Left ventricle myocardium inferior (tissue), 1 donor: ENCODE results near the gene SYTL5. TPM values are rescaled to one million over a fixed set of nuclear protein-coding genes. Genes with fewer than 3 reads are reported as not detected.

Experiments
- DNase-seq: peaks from one replicate; pipeline ENCODE4 v3.0.0-alpha.2; 2020
- H3K27ac ChIP-seq: fragments of 200-600 bp; replicated peaks from 2 replicates; pipeline ENCODE4 v1.8.0; 2021
- H3K27me3 ChIP-seq: fragments of 200-600 bp; 2 replicates; pipeline ENCODE4 v1.8.0; 2021; ENCODE audit warnings: low read depth
- H3K36me3 ChIP-seq: fragments of 200-600 bp; 2 replicates; pipeline ENCODE4 v1.8.0; 2021
- H3K4me1 ChIP-seq: fragments of 200-600 bp; 2 replicates; pipeline ENCODE4 v1.8.0; 2021
- H3K4me3 ChIP-seq: fragments of 200-600 bp; 2 replicates; pipeline ENCODE4 v1.8.0; 2021; ENCODE audit warnings: mild to moderate bottlenecking, moderate library complexity
- H3K9me3 ChIP-seq: fragments of 200-600 bp; replicated peaks from 2 replicates; pipeline ENCODE4 v1.8.0; 2021
- CTCF ChIP-seq: fragments of 200-600 bp; IDR thresholded peaks from 2 replicates; pipeline ENCODE4 v1.8.0; 2021; ENCODE audit warnings: antibody characterized with exemption, mild to moderate bottlenecking, borderline replicate concordance
- intact Hi-C: fragments of 100-400 bp; cut with micrococcal nuclease; formaldehyde crosslinking; loops from one replicate; pipeline ENCODE4 v1.11.0; 2022
- total RNA-seq: library from RNA; stranded (reverse); fragmentation: NEBNext Ultra II Directional; extraction: Animal tissue kit (Norgen Biotek cat#: 25700); gene quantifications from one replicate; pipeline ENCODE4 v1.2.1, GENCODE V29; 2021
- donor health status: DM: no; HTN: yes; CAD: no; lungs with severe emphysema.

The SYTL5 gene
- total RNA-seq, 1 donor from 2014 or later: 0.41 TPM

GRCh38 chrX:38048886-38049285 is 42.5 kb downstream of the SYTL5 start:
- no peaks in the 10 kb centered on the region for H3K36me3 ChIP-seq
- no peak overlapping the region for H3K4me3 ChIP-seq
- no peak for DNase-seq
- no peak overlapping the region for H3K27ac ChIP-seq
- H3K9me3 ChIP-seq: no peaks in the 10 kb centered on the region
- H3K4me1 ChIP-seq: no peaks in the 10 kb centered on the region
- H3K27me3 ChIP-seq: no peaks in the 10 kb centered on the region
- TF ChIP-seq CTCF: no peak
- intact Hi-C loops: no loop called here

GRCh38 chrX:38050806-38051205 is 44.5 kb downstream of the SYTL5 start:
- TF ChIP-seq CTCF: no peak

GRCh38 chrX:38052096-38052495 is 45.7 kb downstream of the SYTL5 start:
- Histone ChIP-seq H3K27ac (no peak overlapping the region), H3K9me3 (no peaks in the 10 kb centered on the region), H3K4me1 (no peaks in the 10 kb centered on the region), H3K27me3 (no peaks in the 10 kb centered on the region), H3K4me3 (no peak overlapping the region), H3K36me3 (no peaks in the 10 kb centered on the region)
- DNase-seq: no peak
- intact Hi-C loops: no loop called here
- no peak for TF ChIP-seq CTCF

More at GRCh38 chrX:38050806-38051205, 44.5 kb downstream of the SYTL5 start:
- no peaks in the 10 kb centered on the region for H3K27me3 ChIP-seq
- H3K27ac ChIP-seq: no peak overlapping the region
- H3K4me3 ChIP-seq: no peak overlapping the region
- H3K9me3 ChIP-seq: no peaks in the 10 kb centered on the region
- H3K36me3 ChIP-seq: no peaks in the 10 kb centered on the region
- DNase-seq: no peak
- intact Hi-C loops: no loop called here
- H3K4me1 ChIP-seq: no peaks in the 10 kb centered on the region

GRCh38 chrX:38055170-38055847 is 49.0 kb downstream of the SYTL5 start:
- no peak overlapping the region for H3K4me3 ChIP-seq
- H3K4me1 ChIP-seq: no peaks in the 10 kb centered on the region
- no peak for TF ChIP-seq CTCF
- intact Hi-C loops: no loop called here
- H3K9me3 ChIP-seq: no peaks in the 10 kb centered on the region
- no peaks in the 10 kb centered on the region for H3K36me3 ChIP-seq
- H3K27ac ChIP-seq: no peak overlapping the region
- H3K27me3 ChIP-seq: no peaks in the 10 kb centered on the region
- DNase-seq: no peak

- Histone ChIP-seq H3K4me3 (no peak overlapping the region), H3K27me3 (no peaks in the 10 kb centered on the region), H3K9me3 (no peaks in the 10 kb centered on the region), H3K36me3 (no peaks in the 10 kb centered on the region), H3K4me1 (no peaks in the 10 kb centered on the region), H3K27ac (no peak overlapping the region)
- no peak for DNase-seq
- intact Hi-C loops: no loop called here
- no peak for TF ChIP-seq CTCF
These were observed 54.1 kb downstream of the SYTL5 start for GRCh38 chrX:38060331-38060878.
